T47D (cell line): Measurements from ENCODE around the gene SDCBP2.

Experiments used
- DNase-seq, 2 experiments: peaks; one replicate each; pipeline versions ENCODE4 v3.0.0 to v3.0.0-alpha.2; 2011 to 2012; ENCODE audit warnings: low read depth in 1 of 2, low spot score in 1 of 2
- JUND ChIP-seq: IDR thresholded peaks from 2 replicates; pipeline ENCODE4 v1.6.1; 2012; ENCODE audit warnings: low read depth
- in situ Hi-C: cut with HindIII; loops from 2 replicates; pipeline ENCODE4 v1.10.0; 2016; ENCODE audit warnings: low sequenced_read_pairs, low pct_unique_long_range_greater_than_20kb

The SDCBP2 gene

DNA sequence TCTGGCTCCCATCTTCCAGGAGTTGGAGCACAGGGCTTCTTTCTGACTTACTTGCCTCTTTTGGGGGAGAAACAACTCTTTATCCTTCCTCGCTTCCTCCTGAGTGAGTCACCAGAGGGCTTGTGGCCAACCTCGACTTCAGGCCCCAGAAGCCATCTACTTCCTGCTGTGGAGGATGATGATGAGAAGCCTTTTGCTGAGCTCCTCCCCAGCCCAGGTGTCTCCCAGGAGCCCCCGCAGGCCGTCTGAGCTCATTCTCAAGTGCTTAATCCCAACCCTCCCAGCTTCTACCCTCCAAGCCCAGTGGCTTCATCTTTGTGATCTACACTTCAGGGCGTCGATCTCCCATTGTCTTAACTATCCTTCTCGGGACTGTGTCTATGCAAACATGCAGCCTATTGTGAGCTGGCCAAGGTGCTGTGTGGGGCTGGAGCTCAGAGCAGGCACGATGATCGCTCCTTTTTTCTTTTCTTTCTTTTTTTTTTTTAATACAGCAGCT lies 27.9 kb downstream of the SDCBP2 start:
- no peak for DNase-seq
- no peak for TF ChIP-seq JUND
- in situ Hi-C loops = loop anchor here (25.0 kb wide), 1 partner anchor 161 kb away; the partner anchor contains the start of gene NSFL1C

DNA sequence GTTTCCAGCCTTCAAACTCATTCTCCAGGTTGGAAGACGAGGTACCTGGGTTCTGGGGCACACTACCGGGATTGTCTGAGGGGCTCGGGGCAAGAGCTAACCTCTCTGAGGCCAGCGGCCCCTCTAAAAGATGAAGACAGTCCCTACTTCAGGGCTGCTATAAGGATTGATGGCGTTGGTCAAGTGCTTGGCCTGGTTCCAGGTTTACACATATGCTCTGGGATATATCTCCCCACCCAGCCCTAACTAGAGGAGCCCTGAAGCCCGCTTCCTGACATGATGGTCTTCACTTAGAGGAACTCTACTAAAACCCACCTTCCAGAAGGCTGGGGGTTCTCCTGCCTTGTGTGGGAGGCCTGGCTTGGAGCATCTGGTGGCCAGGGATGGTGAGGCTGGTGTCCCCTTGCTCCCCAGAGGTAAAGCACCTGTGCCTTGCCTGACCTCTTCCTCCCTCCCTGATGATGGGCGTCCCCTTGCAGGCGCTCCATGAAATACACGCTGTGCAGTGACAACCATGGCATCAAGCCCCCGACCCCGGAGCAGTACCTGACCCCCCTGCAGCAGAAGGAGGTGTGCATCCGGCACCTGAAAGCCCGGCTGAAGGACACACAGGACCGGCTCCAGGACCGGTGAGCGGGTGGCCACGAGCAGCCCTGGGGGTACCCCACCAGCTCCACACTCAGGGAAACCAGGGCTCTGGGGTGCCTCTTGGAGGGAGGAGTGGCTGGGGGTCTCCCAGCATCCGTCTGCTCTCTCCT lies 28.7 kb downstream of the SDCBP2 start:
- no peak for TF ChIP-seq JUND
- DNase-seq = no peak
- in situ Hi-C loops = loop anchor here (25.0 kb wide), 1 partner anchor 162 kb away; the partner anchor contains the start of gene NSFL1C

- TF ChIP-seq JUND = no peak
- in situ Hi-C loops = no loop called here
- peak; percentile 49 to 69 for DNase-seq
Observed at GRCh38 chr20:1299522-1299921, 29.4 kb downstream of the SDCBP2 start.

- in situ Hi-C loops = no loop called here
- DNase-seq = no peak
- no peak for TF ChIP-seq JUND
Observed at GRCh38 chr20:1298888-1299511, 29.9 kb downstream of the SDCBP2 start.

- in situ Hi-C loops = no loop called here
- no peak for DNase-seq
- no peak for TF ChIP-seq JUND
Observed at GRCh38 chr20:1298166-1298565, 30.8 kb downstream of the SDCBP2 start.

- no peak for TF ChIP-seq JUND
- in situ Hi-C loops = no loop called here
Observed at GRCh38 chr20:1297486-1297885, 31.5 kb downstream of the SDCBP2 start.

DNA sequence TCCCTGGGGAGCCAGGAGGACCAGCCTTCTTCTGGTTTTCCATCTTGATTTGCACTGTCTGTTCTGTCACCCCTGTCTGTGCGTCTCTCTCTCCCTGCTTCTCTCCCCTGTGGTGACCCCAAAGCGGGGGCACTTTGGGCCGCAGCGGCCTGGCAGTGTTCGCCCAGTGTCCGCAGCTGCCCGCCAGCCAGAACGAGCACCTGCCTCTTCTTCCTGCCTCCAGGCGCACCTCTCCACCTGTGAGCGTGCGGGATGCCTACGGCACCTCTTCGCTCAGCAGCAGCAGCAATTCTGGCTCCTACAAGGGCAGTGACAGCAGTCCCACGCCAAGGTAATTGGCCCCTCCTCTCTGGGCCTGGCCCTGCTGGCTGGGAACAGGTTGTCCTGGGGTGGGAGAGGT lies 32.0 kb downstream of the SDCBP2 start:
- in situ Hi-C loops = no loop called here
- TF ChIP-seq JUND = no peak
- no peak for DNase-seq

More at GRCh38 chr20:1297486-1297885, 31.5 kb downstream of the SDCBP2 start:
- no peak for DNase-seq

DNA sequence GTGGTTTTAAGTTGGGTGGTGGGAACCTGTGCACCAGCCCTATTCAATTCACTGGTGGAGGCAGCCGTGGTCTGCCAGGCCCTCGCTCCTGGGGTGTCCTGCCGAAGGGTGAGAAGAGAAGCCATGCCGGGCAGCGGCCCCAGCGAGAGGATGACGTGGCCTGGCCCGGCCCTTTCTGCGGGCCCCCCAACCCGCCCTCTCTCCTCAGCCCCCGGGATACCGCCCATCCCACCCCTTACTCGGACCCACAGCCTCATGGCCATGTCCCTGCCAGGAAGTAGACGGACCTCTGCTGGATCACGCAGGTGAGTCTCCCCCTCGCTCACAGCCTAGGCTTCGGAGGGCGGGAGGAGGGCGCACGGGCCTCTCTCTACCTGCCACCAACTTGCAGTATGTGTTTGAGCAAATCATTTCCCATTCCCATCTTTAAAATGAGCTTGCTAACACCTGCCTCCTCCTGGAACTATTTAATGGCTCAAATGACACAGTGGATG lies 32.8 kb downstream of the SDCBP2 start:
- in situ Hi-C loops = no loop called here
- TF ChIP-seq JUND = no peak
- DNase-seq = no peak

DNA sequence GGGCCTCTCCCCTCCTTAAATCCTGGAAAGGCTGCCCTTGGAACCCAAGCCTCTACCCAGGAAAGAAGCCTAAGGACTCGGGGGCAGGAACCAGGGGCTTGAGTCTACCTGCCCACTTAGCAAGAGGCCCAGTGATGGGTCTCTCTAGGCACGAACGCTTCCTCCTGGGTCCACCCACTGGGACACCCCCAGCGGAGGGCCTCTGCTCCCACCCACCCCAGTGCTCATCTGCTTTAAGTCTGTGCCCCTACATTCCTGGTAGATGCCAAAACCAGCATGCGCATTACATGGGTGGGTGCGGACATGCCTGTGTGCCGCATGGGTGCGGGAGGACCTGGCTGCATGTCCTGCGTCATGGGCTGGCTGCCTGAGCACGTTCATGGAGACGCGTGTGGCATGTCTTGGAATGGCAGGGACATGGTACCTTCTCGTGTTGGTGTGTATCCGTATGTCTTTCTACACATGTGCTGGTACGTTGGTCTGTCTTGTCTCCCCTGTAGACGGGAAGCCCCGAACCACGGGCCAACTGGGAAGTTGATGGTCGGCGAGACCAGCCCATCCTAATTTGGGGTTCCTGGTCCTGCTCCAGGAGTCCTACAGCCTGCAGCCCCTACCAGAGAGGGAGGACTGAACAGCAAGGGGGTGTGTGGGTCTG lies 33.5 kb downstream of the SDCBP2 start:
- in situ Hi-C loops = no loop called here
- TF ChIP-seq JUND = no peak
- DNase-seq = no peak

GRCh38 chr20:1294497-1294896 lies 34.4 kb downstream of the SDCBP2 start:
- no peak for DNase-seq
- in situ Hi-C loops = no loop called here
- TF ChIP-seq JUND = no peak

DNA sequence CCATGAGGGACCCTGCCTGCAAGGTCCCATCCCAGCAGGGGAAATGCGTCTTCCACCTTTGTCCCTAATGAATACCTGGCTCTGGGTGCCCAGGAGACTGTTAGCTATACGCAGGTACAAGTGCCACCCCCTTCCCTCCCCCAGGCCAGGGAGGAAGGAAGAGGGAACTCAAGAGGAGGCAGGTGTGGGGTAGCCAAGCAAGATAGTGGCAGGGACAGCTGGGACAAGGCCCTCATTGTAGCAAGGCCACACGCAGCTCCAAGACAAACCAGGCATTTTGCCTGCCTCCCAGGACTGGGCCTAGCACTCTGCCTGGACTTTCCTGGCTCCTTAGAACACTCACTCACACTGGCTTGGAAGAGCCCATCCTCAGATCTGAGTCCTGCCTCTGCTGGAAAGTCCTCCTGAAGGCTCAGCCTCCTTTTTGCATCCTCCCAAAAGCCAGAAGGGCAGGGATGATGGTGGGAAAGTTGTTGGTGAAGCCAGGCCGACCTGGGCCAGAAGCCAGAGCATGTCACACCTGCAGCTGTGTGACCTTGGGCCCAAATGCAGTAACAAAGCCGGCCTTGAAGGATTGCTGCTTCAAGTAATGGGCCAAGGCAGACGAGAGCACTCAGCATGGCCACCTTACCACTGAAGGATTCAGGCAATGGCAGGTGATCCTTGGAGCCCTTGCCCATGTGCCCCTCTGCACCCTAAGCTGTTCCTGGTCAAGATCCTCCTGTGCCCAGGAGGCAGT lies 35.1 kb downstream of the SDCBP2 start:
- no peak for DNase-seq
- in situ Hi-C loops = no loop called here
- TF ChIP-seq JUND = no peak

- no peak for TF ChIP-seq JUND
- DNase-seq = no peak
- in situ Hi-C loops = no loop called here
Observed at GRCh38 chr20:1292620-1293019, 36.3 kb downstream of the SDCBP2 start.
